SU-DHL-6 (cell line): ENCODE measurements around the gene NELFE.

Source experiments
- H2AFZ ChIP-seq: fragments of 200-600 bp; sonication (generic); 2 replicates; pipeline ENCODE4 v1.6.1; 2014; ENCODE audit warnings: low read depth, mild to moderate bottlenecking, moderate library complexity, mixed read lengths, antibody characterized with exemption, low read length; ENCODE audit not compliant: severe bottlenecking
- H3F3A ChIP-seq: fragments of 200-600 bp; shearing (Covaris generic); 2 replicates; pipeline ENCODE4 v1.6.0; 2016; ENCODE audit warnings: antibody characterized with exemption, mild to moderate bottlenecking; ENCODE audit not compliant: insufficient read depth
- H3K27ac ChIP-seq: fragments of 200-600 bp; sonication (generic); 2 replicates; pipeline ENCODE4 v1.5.1; 2016; ENCODE audit warnings: low read depth, mild to moderate bottlenecking, low read length, moderate library complexity, mixed read lengths
- H3K27me3 ChIP-seq: fragments of 200-600 bp; sonication (generic), shearing (Covaris generic); 2 replicates; pipeline ENCODE4 v1.6.0; 2014; ENCODE audit warnings: mild to moderate bottlenecking, low read length
- H3K36me3 ChIP-seq: fragments of 200-600 bp; sonication (generic); 2 replicates; pipeline ENCODE4 v1.6.1; 2014; ENCODE audit warnings: mild to moderate bottlenecking, low read length, mixed read lengths
- H3K4me2 ChIP-seq: fragments of 300-600, 200-600 bp; shearing (Covaris generic), sonication (generic); 2 replicates; pipeline ENCODE4 v1.6.0; 2014; ENCODE audit warnings: low read length, low read depth, mild to moderate bottlenecking; ENCODE audit not compliant: poor library complexity, severe bottlenecking
- H3K4me3 ChIP-seq: fragments of 200-600 bp; sonication (generic); 2 replicates; pipeline ENCODE4 v1.5.1; 2014; ENCODE audit warnings: antibody characterized with exemption, low read length, mild to moderate bottlenecking, mixed read lengths; ENCODE audit not compliant: insufficient read depth, poor library complexity, severe bottlenecking
- H3K79me2 ChIP-seq: fragments of 200-600 bp; sonication (generic); 2 replicates; pipeline ENCODE4 v1.6.1; 2014; ENCODE audit warnings: mild to moderate bottlenecking, low read length, moderate library complexity; ENCODE audit not compliant: insufficient read depth
- H3K9ac ChIP-seq: fragments of 200-600 bp; sonication (generic); 2 replicates; pipeline ENCODE4 v1.7.0; 2014; ENCODE audit warnings: mild to moderate bottlenecking, low read length
- H3K9me2 ChIP-seq: fragments of 200-600 bp; sonication (generic); replicated peaks from 2 replicates; pipeline ENCODE4 v1.6.1; 2014; ENCODE audit warnings: low read length; ENCODE audit not compliant: insufficient read depth
- H3K9me3 ChIP-seq: fragments of 200-600 bp; sonication (generic); 2 replicates; pipeline ENCODE4 v1.6.1; 2014; ENCODE audit warnings: low read length, mixed read lengths; ENCODE audit not compliant: insufficient read depth
- H4K20me1 ChIP-seq: fragments of 200-600 bp; sonication (generic); 2 replicates; pipeline ENCODE4 v1.6.1; 2014; ENCODE audit warnings: low read depth, mild to moderate bottlenecking, antibody characterized with exemption, low read length, moderate library complexity, mixed read lengths
- CTCF ChIP-seq: fragments of 200-600 bp; sonication (generic); IDR thresholded peaks from one replicate; pipeline ENCODE4 v1.5.1; 2017; ENCODE audit warnings: antibody characterized with exemption, mild to moderate bottlenecking, low read length, moderate library complexity; ENCODE audit not compliant: insufficient read depth, poor library complexity, severe bottlenecking
- EZH2phosphoT487 ChIP-seq: fragments of 200-600 bp; sonication (generic), shearing (Covaris generic); conservative IDR thresholded peaks from 2 replicates; pipeline ENCODE4 v1.6.1; 2018; ENCODE audit warnings: mild to moderate bottlenecking, antibody characterized with exemption, low read length, moderate library complexity, mixed read lengths

The NELFE gene

GRCh38 chr6:31945507-31946369 lies 13.0 kb downstream of the NELFE start, which contains the start of gene CFB:
TSS of gene CFB (plus strand) at chr6:31946095. CDS start at chr6:31946222, 127 bp downstream.
- Histone ChIP-seq H3K9ac (no peak within 1 kb of the TSS), H3K27ac (no peak within 1 kb of the TSS)

GRCh38 chr6:31945154-31945506 lies 13.6 kb downstream of the NELFE start:
- TF ChIP-seq EZH2phosphoT487 (no peak), CTCF (no peak)
- Histone ChIP-seq H3K79me2 (no peaks in the 10 kb centered on the region), H4K20me1 (no peaks in the 10 kb centered on the region), H3K9ac (no peak overlapping the region), H3K4me2 (no peak overlapping the region), H3K36me3 (no peaks in the 10 kb centered on the region), H3K27ac (no peak overlapping the region), H3F3A (no peaks in the 10 kb centered on the region), H3K4me3 (no peak overlapping the region), H3K9me2 (no peaks in the 10 kb centered on the region), H2AFZ (no peak overlapping the region), H3K27me3 (no peaks in the 10 kb centered on the region), H3K9me3 (no peaks in the 10 kb centered on the region)

More at GRCh38 chr6:31945507-31946369, 13.0 kb downstream of the NELFE start, which contains the start of gene CFB:
- Histone ChIP-seq H2AFZ (no peak within 1 kb of the TSS), H3K4me2 (no peak within 1 kb of the TSS), H3K9me2 (no peaks in the 10 kb centered on the region), H4K20me1 (no peaks in the 10 kb centered on the region), H3K9me3 (no peaks in the 10 kb centered on the region), H3K79me2 (no peaks in the 10 kb centered on the region), H3K27me3 (no peaks in the 10 kb centered on the region), H3K4me3 (no peak within 1 kb of the TSS), H3F3A (no peaks in the 10 kb centered on the region), H3K36me3 (no peaks in the 10 kb centered on the region)
- TF ChIP-seq CTCF (no peak), EZH2phosphoT487 (no peak)

GRCh38 chr6:31943742-31944141 lies 15.0 kb downstream of the NELFE start:
- Histone ChIP-seq H3K9ac (no peak overlapping the region), H3K79me2 (no peaks in the 10 kb centered on the region), H3K9me3 (no peaks in the 10 kb centered on the region), H3K4me2 (no peak overlapping the region), H3F3A (no peaks in the 10 kb centered on the region), H3K36me3 (no peaks in the 10 kb centered on the region), H3K27ac (no peak overlapping the region), H4K20me1 (no peaks in the 10 kb centered on the region), H3K4me3 (no peak overlapping the region), H3K9me2 (no peaks in the 10 kb centered on the region), H3K27me3 (no peaks in the 10 kb centered on the region), H2AFZ (no peak overlapping the region)
- TF ChIP-seq EZH2phosphoT487 (no peak), CTCF (no peak)
